ENCODE results near the gene SYCE3. TPM values are rescaled to one million over a fixed set of nuclear protein-coding genes. Genes with fewer than 3 reads are reported as not detected.
A peak's percentile ranks its signal among the peaks of the same experiment; 100 is the strongest.

SYCE3 gene
- total and polyA plus RNA-seq, 9 donors: not detected

GRCh38 chr22:50524676-50525103 lies 38.0 kb downstream of the SYCE3 start:
- H3K4me3 ChIP-seq: peak overlapping the region; percentile 55
- no peaks in the 10 kb centered on the region for H3K27me3 ChIP-seq
- TF ChIP-seq POLR2A (IDR thresholded peaks at IDR 0.05): no peak
- no peak for TF ChIP-seq EP300 (IDR thresholded peaks at IDR 0.05)
- no peak for TF ChIP-seq CTCF (IDR thresholded peaks at IDR 0.05)
- H3K36me3 ChIP-seq: no peaks in the 10 kb centered on the region
- DNase-seq: no peak
- peak overlapping the region in 1 of 2 donors; percentile 87 for H3K27ac ChIP-seq
- H3K4me1 ChIP-seq (ENCODE audit: insufficient read depth): peaks cover 12% of the 10 kb centered on the region
- intact Hi-C loops (cut with DNase I): loop anchor here in 2 of 4 donors (10.0 kb wide), 2 partner anchors 270 to 280 kb away; partner anchors contain the start of genes HDAC10 (in 1 of the 2) and TUBGCP6 (in 1 of the 2)
- 5 to 8% (median 7%) methylated on average over 19 of the region's 19 CpGs for WGBS, 3 donors
- H3K9me3 ChIP-seq: no peaks in the 10 kb centered on the region

- H3K27ac ChIP-seq: no peak overlapping the region
- no peaks in the 10 kb centered on the region for H3K36me3 ChIP-seq
- H3K4me3 ChIP-seq: peak overlapping the region; percentile 55
- 73 to 80% (median 78%) methylated on average over 25 of the region's 25 CpGs for WGBS, 3 donors
- H3K4me1 ChIP-seq (ENCODE audit: insufficient read depth): peaks cover 12% of the 10 kb centered on the region
- H3K27me3 ChIP-seq: no peaks in the 10 kb centered on the region
- no peaks in the 10 kb centered on the region for H3K9me3 ChIP-seq
- DNase-seq: peak in 1 of 5 donors; percentile 38
- TF ChIP-seq POLR2A (IDR thresholded peaks at IDR 0.05): no peak
- TF ChIP-seq CTCF (IDR thresholded peaks at IDR 0.05): no peak
- TF ChIP-seq EP300 (IDR thresholded peaks at IDR 0.05): no peak
- intact Hi-C loops (cut with DNase I): loop anchor here in 2 of 4 donors (10.0 kb wide), 2 partner anchors 269 to 279 kb away; partner anchors contain the start of genes HDAC10 (in 1 of the 2) and TUBGCP6 (in 1 of the 2)
Measured at GRCh38 chr22:50523806-50524675, 38.7 kb downstream of the SYCE3 start.

DNA sequence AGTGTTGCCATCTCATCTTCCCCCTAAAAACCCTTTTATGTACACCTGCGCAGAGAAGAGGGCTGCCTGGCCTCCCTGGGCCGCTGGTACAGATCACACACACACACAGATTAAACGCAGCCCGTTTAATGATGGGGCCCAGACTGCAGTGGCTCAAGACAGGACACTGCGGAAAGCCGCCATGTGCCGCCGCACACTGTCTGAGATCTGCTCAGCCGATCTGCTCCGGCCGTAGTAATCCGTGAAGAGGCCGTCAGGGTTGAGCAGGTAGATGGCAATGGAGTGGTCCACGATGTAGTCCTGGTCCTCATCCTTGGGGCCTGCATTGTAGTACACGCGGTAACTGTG lies 39.3 kb downstream of the SYCE3 start:
- H3K27me3 ChIP-seq: no peaks in the 10 kb centered on the region
- DNase-seq: no peak
- no peak for TF ChIP-seq EP300 (IDR thresholded peaks at IDR 0.05)
- intact Hi-C loops (cut with DNase I): loop anchor here in 2 of 4 donors (10.0 kb wide), 2 partner anchors 269 to 279 kb away; partner anchors contain the start of genes HDAC10 (in 1 of the 2) and TUBGCP6 (in 1 of the 2)
- 78 to 88% (median 86%) methylated on average over 16 of the region's 16 CpGs for WGBS, 3 donors
- no peak overlapping the region for H3K27ac ChIP-seq
- H3K4me3 ChIP-seq: no peak overlapping the region
- peaks cover 11% of the 10 kb centered on the region for H3K4me1 ChIP-seq (ENCODE audit: insufficient read depth)
- no peaks in the 10 kb centered on the region for H3K36me3 ChIP-seq
- H3K9me3 ChIP-seq: no peaks in the 10 kb centered on the region

- Histone ChIP-seq H3K36me3 (no peaks in the 10 kb centered on the region), H3K4me3 (no peak overlapping the region), H3K9me3 (no peaks in the 10 kb centered on the region), H3K27ac (no peak overlapping the region), H3K4me1 (ENCODE audit: insufficient read depth) (peaks cover 11% of the 10 kb centered on the region), H3K27me3 (no peaks in the 10 kb centered on the region)
- 72 to 83% (median 73%) methylated on average over 21 to 22 of the region's 22 CpGs for WGBS, 3 donors
- intact Hi-C loops (cut with DNase I): loop anchor here in 2 of 4 donors (10.0 kb wide), 2 partner anchors 268 to 278 kb away; partner anchors contain the start of genes HDAC10 (in 1 of the 2) and TUBGCP6 (in 1 of the 2)
- no peak for DNase-seq
- TF ChIP-seq POLR2A (IDR thresholded peaks at IDR 0.05) (no peak), CTCF (IDR thresholded peaks at IDR 0.05) (no peak), EP300 (IDR thresholded peaks at IDR 0.05) (no peak)
Measured at GRCh38 chr22:50522806-50523438, 39.8 kb downstream of the SYCE3 start.
